ENCODE measurements around the gene EHBP1. TPM values are rescaled to one million over a fixed set of nuclear protein-coding genes. Genes with fewer than 3 reads are reported as not detected.

Gene EHBP1
- polyA plus RNA-seq, 3 donors = 44.8 to 54.3 (median 50.8) TPM

- DNase-seq (ENCODE audit: extremely low read depth in 1 of 11, low read depth in 9 of 11, low spot score in 4 of 11) = no peak
Measured at GRCh38 chr2:62895632-62896009, 190.1 kb downstream of the EHBP1 start.

- no peak for DNase-seq (ENCODE audit: extremely low read depth in 1 of 11, low read depth in 9 of 11, low spot score in 4 of 11)
Measured at GRCh38 chr2:62897187-62897827, 191.8 kb downstream of the EHBP1 start.

- no peak for DNase-seq (ENCODE audit: extremely low read depth in 1 of 11, low read depth in 9 of 11, low spot score in 4 of 11)
Measured at GRCh38 chr2:62904344-62904743, 198.8 kb downstream of the EHBP1 start.

GRCh38 chr2:62908145-62908544, 202.6 kb downstream of the EHBP1 start:
- DNase-seq (ENCODE audit: extremely low read depth in 1 of 11, low read depth in 9 of 11, low spot score in 4 of 11) = no peak

GRCh38 chr2:62913311-62913710, 207.8 kb downstream of the EHBP1 start:
- no peak for DNase-seq (ENCODE audit: extremely low read depth in 1 of 11, low read depth in 9 of 11, low spot score in 4 of 11)

GRCh38 chr2:62919041-62919440, 213.5 kb downstream of the EHBP1 start:
- DNase-seq (ENCODE audit: extremely low read depth in 1 of 11, low read depth in 9 of 11, low spot score in 4 of 11) = no peak

GRCh38 chr2:62920070-62920469, 214.6 kb downstream of the EHBP1 start:
- DNase-seq (ENCODE audit: extremely low read depth in 1 of 11, low read depth in 9 of 11, low spot score in 4 of 11) = no peak

GRCh38 chr2:62923242-62923641, 217.7 kb downstream of the EHBP1 start:
- no peak for DNase-seq (ENCODE audit: extremely low read depth in 1 of 11, low read depth in 9 of 11, low spot score in 4 of 11)

- no peak for DNase-seq (ENCODE audit: extremely low read depth in 1 of 11, low read depth in 9 of 11, low spot score in 4 of 11)
Measured at GRCh38 chr2:62923881-62924280, 218.4 kb downstream of the EHBP1 start.

- no peak for DNase-seq (ENCODE audit: extremely low read depth in 1 of 11, low read depth in 9 of 11, low spot score in 4 of 11)
Measured at GRCh38 chr2:62928015-62928414, 222.5 kb downstream of the EHBP1 start.

GRCh38 chr2:62931536-62931935, 226.0 kb downstream of the EHBP1 start:
- no peak for DNase-seq (ENCODE audit: extremely low read depth in 1 of 11, low read depth in 9 of 11, low spot score in 4 of 11)

GRCh38 chr2:62933398-62933917, 227.9 kb downstream of the EHBP1 start:
- no peak for DNase-seq (ENCODE audit: extremely low read depth in 1 of 11, low read depth in 9 of 11, low spot score in 4 of 11)

- no peak for DNase-seq (ENCODE audit: extremely low read depth in 1 of 11, low read depth in 9 of 11, low spot score in 4 of 11)
Measured at GRCh38 chr2:62934517-62934916, 229.0 kb downstream of the EHBP1 start.

- no peak for DNase-seq (ENCODE audit: extremely low read depth in 1 of 11, low read depth in 9 of 11, low spot score in 4 of 11)
Measured at GRCh38 chr2:62938126-62938525, 232.6 kb downstream of the EHBP1 start.

GRCh38 chr2:62939735-62940491, 234.4 kb downstream of the EHBP1 start:
- no peak for DNase-seq (ENCODE audit: extremely low read depth in 1 of 11, low read depth in 9 of 11, low spot score in 4 of 11)

- no peak for DNase-seq (ENCODE audit: extremely low read depth in 1 of 11, low read depth in 9 of 11, low spot score in 4 of 11)
Measured at GRCh38 chr2:62940697-62941096, 235.2 kb downstream of the EHBP1 start.

GRCh38 chr2:62941413-62941812, 235.9 kb downstream of the EHBP1 start:
- DNase-seq (ENCODE audit: extremely low read depth in 1 of 11, low read depth in 9 of 11, low spot score in 4 of 11) = no peak

- no peak for DNase-seq (ENCODE audit: extremely low read depth in 1 of 11, low read depth in 9 of 11, low spot score in 4 of 11)
Measured at GRCh38 chr2:62944362-62944761, 238.8 kb downstream of the EHBP1 start.

- DNase-seq (ENCODE audit: extremely low read depth in 1 of 11, low read depth in 9 of 11, low spot score in 4 of 11) = peak in 2 of 11 donors; percentile 0 to 13
Measured at GRCh38 chr2:62947403-62947802, 241.9 kb downstream of the EHBP1 start.

GRCh38 chr2:62956651-62957050, 251.1 kb downstream of the EHBP1 start:
- no peak for DNase-seq (ENCODE audit: extremely low read depth in 1 of 11, low read depth in 9 of 11, low spot score in 4 of 11)

GRCh38 chr2:62958206-62958605, 252.7 kb downstream of the EHBP1 start:
- no peak for DNase-seq (ENCODE audit: extremely low read depth in 1 of 11, low read depth in 9 of 11, low spot score in 4 of 11)

Data from renal cortex interstitium (tissue), 11 donors.